Activated CD8-positive, alpha-beta T cell treated with anti-CD3 and anti-CD28 coated beads, Interleukin-2, amount 10 ng/mL, durations not matched to agents 7 days and 5 days (primary cell): Measurements from ENCODE around the gene VASN. TPM values are rescaled to one million over a fixed set of nuclear protein-coding genes. Genes with fewer than 3 reads are reported as not detected.
A peak's percentile ranks its signal among the peaks of the same experiment; 100 is the strongest.

Experiments used
- ATAC-seq: fragments of 150-1000 bp; cut with Tn5 transposase; one replicate; pipeline ENCODE4 v1.10.0; 2021; ENCODE audit warnings: moderate library complexity
- CTCF ChIA-PET: fragments of 350-600 bp; sonication (Branson Sonifier 250); formaldehyde crosslinking; loops from one replicate; lab custom pipeline; 2021; ENCODE audit warnings: antibody characterized with exemption; lab: Charles Lee
- POLR2A ChIA-PET: fragments of 350-600 bp; sonication (Branson Sonifier 250); formaldehyde crosslinking; loops from one replicate; lab custom pipeline; 2021; ENCODE audit warnings: antibody characterized with exemption; lab: Charles Lee
- DNase-seq: peaks from one replicate; pipeline ENCODE4 v3.0.0-alpha.2; 2020
- H3K27ac Mint-ChIP-seq: one replicate; pipeline ENCODE4 v1.8.0; 2021; ENCODE audit warnings: mild to moderate bottlenecking, mixed read lengths
- H3K27me3 Mint-ChIP-seq: one replicate; pipeline ENCODE4 v1.8.0; 2021; ENCODE audit warnings: low read depth, mixed read lengths
- H3K36me3 Mint-ChIP-seq: one replicate; pipeline ENCODE4 v1.8.0; 2021; ENCODE audit warnings: low read depth, mixed read lengths
- H3K4me1 Mint-ChIP-seq: one replicate; pipeline ENCODE4 v1.8.0; 2021; ENCODE audit warnings: low read depth, mixed read lengths
- H3K4me3 Mint-ChIP-seq: one replicate; pipeline ENCODE4 v1.8.0; 2021; ENCODE audit warnings: mild to moderate bottlenecking, mixed read lengths
- H3K9me3 Mint-ChIP-seq: one replicate; pipeline ENCODE4 v1.8.0; 2022; ENCODE audit warnings: mixed read lengths; ENCODE audit not compliant: insufficient read depth
- total RNA-seq, 2 experiments: library from RNA; stranded (reverse); gene quantifications; one replicate each; pipeline ENCODE4 v1.2.3, GENCODE V29; 2021

The VASN gene
- total RNA-seq, 2 experiments from 2014 or later, result not detected

DNA sequence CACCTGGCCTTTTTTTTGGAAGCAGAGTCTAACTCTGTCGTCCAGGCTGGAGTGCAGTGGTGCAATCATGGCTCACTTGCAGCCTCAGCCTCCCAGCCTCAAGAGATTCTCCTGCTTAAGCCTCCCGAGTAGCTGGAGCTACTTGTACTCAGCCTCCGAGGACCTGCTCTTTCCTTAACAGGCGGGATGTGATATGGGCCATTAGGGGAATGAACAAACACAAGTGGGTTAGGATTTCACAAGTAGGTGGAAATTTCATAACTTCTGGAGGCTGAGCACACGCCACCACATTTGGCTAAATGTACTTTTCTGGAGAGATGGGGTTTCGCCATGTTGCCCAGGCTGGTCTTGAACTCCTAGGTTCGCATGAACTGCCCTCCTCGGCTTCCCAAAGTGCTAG is 24.6 kb upstream of the VASN start:
- ChIA-PET CTCF (interaction anchor here (0.7 to 1.2 kb wide), 2 partner anchors 19 to 193 kb away, joined by 3 to 6 read pairs; no protein-coding TSS in a partner anchor), POLR2A (interaction anchor here (1.2 kb wide), 1 partner anchor 78 kb away, joined by 3 read pairs; no protein-coding TSS in a partner anchor)
- peaks cover 23% of the 10 kb centered on the region for H3K4me1 Mint-ChIP-seq
- H3K27me3 Mint-ChIP-seq, result no peaks in the 10 kb centered on the region
- no peaks in the 10 kb centered on the region for H3K9me3 Mint-ChIP-seq
- ATAC-seq (no peak), DNase-seq (no peak)
- no peak overlapping the region for H3K4me3 Mint-ChIP-seq
- H3K36me3 Mint-ChIP-seq, result peaks cover 13% of the 10 kb centered on the region
- H3K27ac Mint-ChIP-seq, result peak overlapping the region; percentile 39

GRCh38 chr16:4347765-4348509 is 23.7 kb upstream of the VASN start:
- ATAC-seq (no peak), DNase-seq (no peak)
- Mint-ChIP-seq H3K4me3 (no peak overlapping the region), H3K27me3 (no peaks in the 10 kb centered on the region), H3K9me3 (no peaks in the 10 kb centered on the region), H3K36me3 (peaks cover 13% of the 10 kb centered on the region), H3K4me1 (peaks cover 23% of the 10 kb centered on the region), H3K27ac (peak overlapping the region; percentile 31)
- POLR2A ChIA-PET, result interaction anchor here (1.2 kb wide), 1 partner anchor 79 kb away, joined by 3 read pairs; no protein-coding TSS in a partner anchor
- CTCF ChIA-PET, result interaction anchor here (1.4 kb wide), 1 partner anchor 54 kb away, joined by 3 read pairs; no protein-coding TSS in a partner anchor

DNA sequence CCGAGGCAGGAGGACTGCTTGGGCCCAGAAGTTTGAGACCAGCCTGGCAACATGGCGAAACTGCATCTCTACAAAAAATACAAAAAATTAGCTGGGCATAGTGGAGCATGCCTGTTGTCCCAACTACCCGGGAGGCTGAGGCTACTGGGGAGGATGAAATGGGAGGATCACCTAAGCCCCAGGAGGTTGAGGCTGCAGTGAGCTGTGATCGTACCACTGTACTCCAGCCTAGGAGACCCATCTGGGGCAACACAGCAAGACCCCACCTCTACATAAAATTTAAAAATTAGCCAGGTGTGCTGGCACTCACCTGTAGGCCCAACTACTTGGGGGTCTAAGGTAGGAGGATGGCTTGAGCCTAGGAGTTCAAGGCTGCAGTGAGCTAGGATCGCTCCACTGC is 22.3 kb upstream of the VASN start:
- ChIA-PET CTCF (interaction anchor here (1.3 to 3.2 kb wide), 5 partner anchors 10 to 96 kb away, joined by 3 to 16 read pairs (median 12); no protein-coding TSS in a partner anchor), POLR2A (interaction anchor here (2.0 kb wide), 1 partner anchor 67 kb away, joined by 7 read pairs; the partner anchor contains the start of gene CORO7)
- Mint-ChIP-seq H3K27ac (no peak overlapping the region), H3K4me1 (peaks cover 20% of the 10 kb centered on the region), H3K4me3 (no peak overlapping the region), H3K9me3 (no peaks in the 10 kb centered on the region), H3K36me3 (peaks cover 22% of the 10 kb centered on the region), H3K27me3 (no peaks in the 10 kb centered on the region)
- no peak for ATAC-seq
- no peak for DNase-seq

DNA sequence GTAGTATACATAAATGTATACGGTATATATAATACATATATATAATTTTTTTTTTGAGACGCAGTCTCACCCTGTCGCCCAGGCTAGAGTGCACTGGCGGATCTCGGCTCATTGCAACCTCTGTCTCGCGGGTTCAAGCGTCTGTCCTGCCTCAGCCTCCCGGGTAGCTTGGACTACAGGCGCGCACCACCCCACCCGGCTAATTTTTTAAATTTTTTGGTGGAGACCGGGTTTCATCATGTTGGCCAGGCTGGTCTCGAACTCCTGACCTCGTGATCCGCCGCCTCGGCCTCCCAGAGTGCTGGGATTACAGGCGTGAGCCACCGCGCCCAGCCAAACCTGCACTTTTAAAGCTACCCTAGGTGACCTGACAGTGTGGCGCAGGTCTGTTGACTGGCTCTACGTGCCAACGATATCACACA is 21.3 kb upstream of the VASN start:
- no peak for ATAC-seq
- DNase-seq, result no peak
- no peaks in the 10 kb centered on the region for H3K27me3 Mint-ChIP-seq
- ChIA-PET POLR2A (interaction anchor here (0.9 to 2.0 kb wide), 8 partner anchors 8 to 66 kb away, joined by 3 to 7 read pairs (median 4); partner anchors contain the start of gene CORO7), CTCF (interaction anchor here (1.3 to 3.2 kb wide), 6 partner anchors 11 to 97 kb away, joined by 3 to 16 read pairs (median 8); partner anchors contain the start of gene TFAP4)
- peaks cover 17% of the 10 kb centered on the region for H3K4me1 Mint-ChIP-seq
- peak overlapping the region; percentile 92 for H3K27ac Mint-ChIP-seq
- H3K36me3 Mint-ChIP-seq, result peaks cover 25% of the 10 kb centered on the region
- H3K9me3 Mint-ChIP-seq, result no peaks in the 10 kb centered on the region
- H3K4me3 Mint-ChIP-seq, result peak overlapping the region; percentile 98

GRCh38 chr16:4350787-4351659 is 20.6 kb upstream of the VASN start, which contains the start of gene PAM16:
Gene PAM16, minus strand, starts transcription at chr16:4351321. Its CDS starts 87 bp downstream, at chr16:4351234.
- H3K27me3 Mint-ChIP-seq, result no peaks in the 10 kb centered on the region
- POLR2A ChIA-PET, result interaction anchor here (0.9 to 2.0 kb wide), 10 partner anchors 9 to 65 kb away, joined by 3 to 7 read pairs (median 3); partner anchors contain the start of gene CORO7
- peaks cover 17% of the 10 kb centered on the region for H3K4me1 Mint-ChIP-seq

GRCh38 chr16:4351880-4352279 is 19.8 kb upstream of the VASN start:
- Mint-ChIP-seq H3K4me3 (peak overlapping the region; percentile 98), H3K9me3 (no peaks in the 10 kb centered on the region), H3K27me3 (no peaks in the 10 kb centered on the region), H3K27ac (peak overlapping the region; percentile 92), H3K36me3 (peaks cover 27% of the 10 kb centered on the region), H3K4me1 (peaks cover 17% of the 10 kb centered on the region)
- DNase-seq (no peak), ATAC-seq (no peak)
- ChIA-PET CTCF (interaction anchor here (0.8 to 3.2 kb wide), 7 partner anchors 22 to 98 kb away, joined by 3 to 16 read pairs (median 4); partner anchors contain the start of gene TFAP4), POLR2A (interaction anchor here (1.0 to 1.1 kb wide), 2 partner anchors 10 to 48 kb away, joined by 3 read pairs; no protein-coding TSS in a partner anchor)

More at GRCh38 chr16:4350787-4351659, 20.6 kb upstream of the VASN start, which contains the start of gene PAM16:
- Mint-ChIP-seq H3K36me3 (peaks cover 25% of the 10 kb centered on the region), H3K9me3 (no peaks in the 10 kb centered on the region), H3K27ac (peak within 1 kb of the TSS; percentile 92), H3K4me3 (peak within 1 kb of the TSS; percentile 98)
- ATAC-seq, result peak; percentile 95
- CTCF ChIA-PET, result interaction anchor here (0.8 to 3.2 kb wide), 7 partner anchors 12 to 98 kb away, joined by 3 to 16 read pairs (median 4); partner anchors contain the start of gene TFAP4
- peak; percentile 98 for DNase-seq

- Mint-ChIP-seq H3K4me1 (peaks cover 17% of the 10 kb centered on the region), H3K9me3 (no peaks in the 10 kb centered on the region), H3K4me3 (no peak overlapping the region), H3K27me3 (no peaks in the 10 kb centered on the region), H3K27ac (no peak overlapping the region), H3K36me3 (peaks cover 32% of the 10 kb centered on the region)
- no peak for DNase-seq
- POLR2A ChIA-PET, result no interaction called here
- CTCF ChIA-PET, result interaction anchor here (1.0 to 1.3 kb wide), 2 partner anchors 23 to 50 kb away, joined by 3 read pairs; no protein-coding TSS in a partner anchor
- no peak for ATAC-seq
Observed at GRCh38 chr16:4352843-4353242, 18.8 kb upstream of the VASN start.

DNA sequence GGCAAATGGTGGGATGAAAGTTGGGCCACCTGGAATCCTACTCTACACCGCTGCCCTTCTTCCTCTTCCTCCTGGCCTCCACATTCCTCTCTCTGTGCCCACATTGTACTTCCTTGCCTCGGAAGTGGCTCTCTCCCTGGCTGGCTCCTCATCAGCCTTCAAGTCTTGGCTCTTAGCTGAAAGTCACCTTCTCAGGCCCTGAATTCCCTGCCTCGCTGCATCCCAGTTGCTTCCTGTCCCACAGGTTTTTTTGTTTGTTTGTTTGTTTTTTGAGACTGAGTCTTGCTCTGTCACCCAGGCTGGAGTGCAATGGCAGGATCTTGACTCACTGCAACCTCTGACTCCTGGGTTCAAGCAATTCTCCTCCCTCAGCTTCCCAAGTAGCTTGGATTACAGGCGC is 18.0 kb upstream of the VASN start:
- DNase-seq, result no peak
- no peaks in the 10 kb centered on the region for H3K27me3 Mint-ChIP-seq
- H3K9me3 Mint-ChIP-seq, result no peaks in the 10 kb centered on the region
- POLR2A ChIA-PET, result no interaction called here
- H3K36me3 Mint-ChIP-seq, result peaks cover 32% of the 10 kb centered on the region
- peaks cover 11% of the 10 kb centered on the region for H3K4me1 Mint-ChIP-seq
- ATAC-seq, result no peak
- H3K4me3 Mint-ChIP-seq, result no peak overlapping the region
- CTCF ChIA-PET, result interaction anchor here (0.6 kb wide), 1 partner anchor 635 kb away, joined by 3 read pairs; no protein-coding TSS in a partner anchor
- H3K27ac Mint-ChIP-seq, result peak overlapping the region; percentile 33

GRCh38 chr16:4354512-4355409 is 16.9 kb upstream of the VASN start:
- ATAC-seq (no peak), DNase-seq (no peak)
- no peak overlapping the region for H3K27ac Mint-ChIP-seq
- H3K27me3 Mint-ChIP-seq, result no peaks in the 10 kb centered on the region
- H3K36me3 Mint-ChIP-seq, result peaks cover 34% of the 10 kb centered on the region
- H3K9me3 Mint-ChIP-seq, result no peaks in the 10 kb centered on the region
- no peak overlapping the region for H3K4me3 Mint-ChIP-seq
- ChIA-PET POLR2A (interaction anchor here (0.6 kb wide), 1 partner anchor 39 kb away, joined by 3 read pairs; no protein-coding TSS in a partner anchor), CTCF (no interaction called here)
- peaks cover 11% of the 10 kb centered on the region for H3K4me1 Mint-ChIP-seq

DNA sequence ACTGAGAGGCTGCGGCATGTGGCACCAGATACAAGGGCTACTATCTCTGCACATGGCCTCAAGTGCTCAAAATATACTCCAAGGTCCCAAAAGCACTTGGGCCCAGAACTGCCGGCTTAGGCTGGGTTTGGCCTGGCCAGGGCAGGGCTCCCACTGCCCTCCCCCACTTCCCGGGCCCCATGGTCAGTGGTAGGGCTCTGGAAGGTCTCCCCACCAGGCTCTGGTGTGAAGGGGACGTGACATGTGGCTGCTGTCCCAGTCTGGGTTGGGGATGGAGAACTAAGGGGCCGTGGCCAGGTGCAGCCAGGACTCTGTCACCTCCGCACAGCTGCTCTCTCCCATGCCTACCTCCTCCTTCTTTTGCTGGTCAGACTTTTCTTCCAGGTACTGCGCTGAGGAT is 14.8 kb upstream of the VASN start:
- H3K4me1 Mint-ChIP-seq, result no peaks in the 10 kb centered on the region

More for the DNA sequence above, 14.8 kb upstream of the VASN start:
- no peak overlapping the region for H3K4me3 Mint-ChIP-seq
- no peak for ATAC-seq
- H3K27ac Mint-ChIP-seq, result no peak overlapping the region
- ChIA-PET CTCF (no interaction called here), POLR2A (no interaction called here)
- no peaks in the 10 kb centered on the region for H3K27me3 Mint-ChIP-seq
- H3K36me3 Mint-ChIP-seq, result peaks cover 36% of the 10 kb centered on the region
- H3K9me3 Mint-ChIP-seq, result no peaks in the 10 kb centered on the region
- DNase-seq, result no peak
